HCT116 (cell line): ENCODE results near the gene PPM1B. TPM values are rescaled to one million over a fixed set of nuclear protein-coding genes. Genes with fewer than 3 reads are reported as not detected.
"Not testable (repeated sequence)": the region's sequence is repeated elsewhere in the genome, so short reads cannot be mapped to it uniquely, and the experiment has no call there.

Experiments
- ATAC-seq: fragments of 200-7000 bp; cut with Tn5 transposase; 2 replicates; pipeline ENCODE4 v1.9.1; 2020; ENCODE audit warnings: mild to moderate bottlenecking, moderate library complexity
- BruUV-seq: library from RNA; stranded (reverse); fragments of 400-500 nt; replicated peaks from 2 replicates; lab custom pipeline; 2021; lab: Mats Ljungman, UMichigan
- CTCF ChIA-PET: fragments of 300-600 bp; sonication (Branson Sonifier 250); formaldehyde crosslinking; loops from one replicate; lab custom pipeline; 2021; ENCODE audit warnings: antibody characterized with exemption; lab: Charles Lee
- POLR2A ChIA-PET: fragments of 300-600, 350-600 bp; sonication (Branson Sonifier 250); formaldehyde crosslinking; loops from one replicate; lab custom pipeline; 2021; ENCODE audit warnings: antibody characterized with exemption; lab: Charles Lee
- RAD21 ChIA-PET, 2 experiments: fragments of 300-600 bp; sonication (Branson Sonifier 250); formaldehyde crosslinking; loops; one replicate each; lab custom pipeline; 2023; ENCODE audit warnings: low total read pairs in 2 of 2; ENCODE audit not compliant: uncharacterized antibody in 2 of 2, unreplicated experiment in 2 of 2, low non-redundant PET in 1 of 2; lab: Charles Lee
- DNase-seq: peaks from one replicate; pipeline ENCODE4 v3.0.0-alpha.2; 2010; ENCODE audit warnings: low read depth, low spot score
- H2AFZ ChIP-seq: fragments of 200-600 bp; shearing (Covaris generic), sonication (generic); 2 replicates; pipeline ENCODE4 v1.6.1; 2017; ENCODE audit warnings: low read depth, mixed run types, mixed read lengths, antibody characterized with exemption, low read length; ENCODE audit not compliant: poor library complexity, severe bottlenecking
- H3K27ac ChIP-seq: 2 replicates; pipeline ENCODE4 v1.5.1; 2012; ENCODE audit warnings: low read depth, low read length
- H3K27me3 ChIP-seq: fragments of 200-600 bp; sonication (generic); 2 replicates; pipeline ENCODE4 v1.6.1; 2016; ENCODE audit warnings: mixed run types, low read length, mixed read lengths; ENCODE audit not compliant: insufficient read depth
- H3K36me3 ChIP-seq, 2 experiments: fragments of 200-500 bp in 1 of 2; fragments of 200-600 bp in 1 of 2; sonication (Bioruptor generic) in 1 of 2; sonication (generic) in 1 of 2; 2 replicates each; pipeline versions ENCODE4 v1.5.1 to v1.6.1; 2014 to 2016; ENCODE audit warnings: low read length in 2 of 2, inconsistent platforms in 1 of 2, mixed read lengths in 1 of 2, mixed run types in 1 of 2; ENCODE audit not compliant: insufficient read depth in 2 of 2, control insufficient read depth in 1 of 2
- H3K4me1 ChIP-seq, 2 experiments: fragments of 200-600 bp in 1 of 2; sonication (generic) in 1 of 2; 2 replicates each; pipeline versions ENCODE4 v1.5.1 to v1.6.1; 2012 to 2017; ENCODE audit warnings: low read length in 2 of 2, inconsistent platforms in 1 of 2, mild to moderate bottlenecking in 1 of 2, mixed read lengths in 1 of 2, mixed run types in 1 of 2, moderate library complexity in 1 of 2; ENCODE audit not compliant: insufficient read depth in 2 of 2, control insufficient read depth in 1 of 2
- H3K4me2 ChIP-seq: fragments of 200-600 bp; sonication (generic); 2 replicates; pipeline ENCODE4 v1.6.1; 2017; ENCODE audit warnings: mixed run types, low read length, mixed read lengths
- H3K4me3 ChIP-seq, 2 experiments: fragments of 200-600 bp in 1 of 2; sonication (generic) in 1 of 2; replicated peaks in 1 of 2; 2 replicates each; pipeline ENCODE4 v1.5.1; 2011 to 2016; ENCODE audit warnings: low read length in 2 of 2, control low read depth in 1 of 2, low read depth in 1 of 2, mild to moderate bottlenecking in 1 of 2, mixed read lengths in 1 of 2, mixed run types in 1 of 2
- H3K79me2 ChIP-seq: fragments of 200-600 bp; sonication (generic); 2 replicates; pipeline ENCODE4 v1.6.1; 2017; ENCODE audit warnings: mild to moderate bottlenecking, mixed run types, low read length, moderate library complexity, mixed read lengths; ENCODE audit not compliant: insufficient read depth
- H3K9ac ChIP-seq: fragments of 200-600 bp; sonication (generic); 2 replicates; pipeline ENCODE4 v1.6.1; 2016; ENCODE audit warnings: low read length, mixed read lengths
- H3K9me2 ChIP-seq: fragments of 200-600 bp; sonication (generic), shearing (Covaris generic); 2 replicates; pipeline ENCODE4 v1.6.1; 2017; ENCODE audit warnings: mixed run types, mild to moderate bottlenecking, moderate library complexity; ENCODE audit not compliant: insufficient read depth
- H3K9me3 ChIP-seq, 2 experiments: fragments of 200-500 bp in 1 of 2; fragments of 200-600 bp in 1 of 2; sonication (Bioruptor generic) in 1 of 2; sonication (generic) in 1 of 2; 2 replicates each; pipeline ENCODE4 v1.6.1; 2014 to 2017; ENCODE audit warnings: low read length in 2 of 2, mixed read lengths in 2 of 2, inconsistent platforms in 1 of 2, low read depth in 1 of 2, mild to moderate bottlenecking in 1 of 2, mixed run types in 1 of 2, moderate library complexity in 1 of 2; ENCODE audit not compliant: control insufficient read depth in 1 of 2, insufficient read depth in 1 of 2
- H4K20me1 ChIP-seq: fragments of 200-600 bp; sonication (generic), shearing (Covaris generic); 2 replicates; pipeline ENCODE4 v1.6.1; 2017; ENCODE audit warnings: mixed run types, mild to moderate bottlenecking, moderate library complexity; ENCODE audit not compliant: insufficient read depth
- CBX3 ChIP-seq: IDR thresholded peaks from 2 replicates; pipeline ENCODE4 v1.6.1; 2012; ENCODE audit warnings: low read depth
- EZH2phosphoT487 ChIP-seq: fragments of 200-600 bp; IDR thresholded peaks from 2 replicates; pipeline ENCODE4 v1.6.1; 2018; ENCODE audit warnings: antibody characterized with exemption, borderline replicate concordance
- POLR2A ChIP-seq: IDR thresholded peaks from 2 replicates; pipeline ENCODE4 v1.7.0; 2011; ENCODE audit warnings: borderline replicate concordance; ENCODE audit not compliant: insufficient read depth, insufficient read length; ENCODE audit errors: extremely low read depth
- RAD21 ChIP-seq: IDR thresholded peaks from 2 replicates; pipeline ENCODE4 v1.6.1; 2012; ENCODE audit warnings: low read depth, mild to moderate bottlenecking
- SIN3A ChIP-seq: IDR thresholded peaks from 2 replicates; pipeline ENCODE4 v1.6.1; 2012; ENCODE audit warnings: low read depth
- ZNF274 ChIP-seq: fragments of 200-500 bp; sonication (Bioruptor generic); IDR thresholded peaks from 2 replicates; pipeline ENCODE4 v1.6.1; 2014; ENCODE audit warnings: mild to moderate bottlenecking, low read depth, low read length, inconsistent platforms
- intact Hi-C: fragments of 100-400 bp; cut with micrococcal nuclease; formaldehyde crosslinking; loops from 2 replicates; pipeline ENCODE4 v1.10.0; 2022
- total RNA-seq: library from RNA; stranded (reverse); gene quantifications from one replicate; pipeline ENCODE4 v1.2.1, GENCODE V29; 2021; ENCODE audit not compliant: unreplicated experiment
- TF ChIP-seq, protein P1 (sequence below): IDR thresholded peaks from 2 replicates; pipeline ENCODE4 v1.6.1; 2012; ENCODE audit warnings: low read depth
- TF ChIP-seq, protein P2 (sequence below): IDR thresholded peaks from 2 replicates; pipeline ENCODE4 v1.6.1; 2012

PPM1B gene
- total RNA-seq, 1 experiment from 2014 or later, result 36.9 TPM

DNA sequence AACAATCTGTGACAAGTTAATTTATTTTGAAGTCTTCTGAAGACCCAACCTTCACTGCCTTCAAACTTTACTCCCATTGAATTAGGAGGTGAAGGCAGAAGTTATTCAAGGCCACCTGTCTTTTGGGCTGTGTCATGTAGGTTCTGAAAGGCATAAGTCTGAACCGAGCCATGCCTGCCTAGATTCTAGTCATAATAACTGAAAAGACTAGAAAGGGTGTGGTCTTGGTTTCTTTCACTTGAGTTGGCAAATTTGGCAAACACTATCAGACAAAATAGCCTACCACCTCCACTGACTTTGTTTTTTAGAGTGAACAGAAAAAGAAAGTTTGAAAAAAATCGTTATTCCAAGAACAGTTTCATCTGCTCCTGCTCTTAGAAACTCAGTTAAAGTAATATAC is 38.4 kb downstream of the PPM1B start:
- TF ChIP-seq EZH2phosphoT487 (no peak), SIN3A (no peak), RAD21 (no peak), POLR2A (no peak), CBX3 (no peak), ZNF274 (no peak)
- TF ChIP-seq, protein P1, sequence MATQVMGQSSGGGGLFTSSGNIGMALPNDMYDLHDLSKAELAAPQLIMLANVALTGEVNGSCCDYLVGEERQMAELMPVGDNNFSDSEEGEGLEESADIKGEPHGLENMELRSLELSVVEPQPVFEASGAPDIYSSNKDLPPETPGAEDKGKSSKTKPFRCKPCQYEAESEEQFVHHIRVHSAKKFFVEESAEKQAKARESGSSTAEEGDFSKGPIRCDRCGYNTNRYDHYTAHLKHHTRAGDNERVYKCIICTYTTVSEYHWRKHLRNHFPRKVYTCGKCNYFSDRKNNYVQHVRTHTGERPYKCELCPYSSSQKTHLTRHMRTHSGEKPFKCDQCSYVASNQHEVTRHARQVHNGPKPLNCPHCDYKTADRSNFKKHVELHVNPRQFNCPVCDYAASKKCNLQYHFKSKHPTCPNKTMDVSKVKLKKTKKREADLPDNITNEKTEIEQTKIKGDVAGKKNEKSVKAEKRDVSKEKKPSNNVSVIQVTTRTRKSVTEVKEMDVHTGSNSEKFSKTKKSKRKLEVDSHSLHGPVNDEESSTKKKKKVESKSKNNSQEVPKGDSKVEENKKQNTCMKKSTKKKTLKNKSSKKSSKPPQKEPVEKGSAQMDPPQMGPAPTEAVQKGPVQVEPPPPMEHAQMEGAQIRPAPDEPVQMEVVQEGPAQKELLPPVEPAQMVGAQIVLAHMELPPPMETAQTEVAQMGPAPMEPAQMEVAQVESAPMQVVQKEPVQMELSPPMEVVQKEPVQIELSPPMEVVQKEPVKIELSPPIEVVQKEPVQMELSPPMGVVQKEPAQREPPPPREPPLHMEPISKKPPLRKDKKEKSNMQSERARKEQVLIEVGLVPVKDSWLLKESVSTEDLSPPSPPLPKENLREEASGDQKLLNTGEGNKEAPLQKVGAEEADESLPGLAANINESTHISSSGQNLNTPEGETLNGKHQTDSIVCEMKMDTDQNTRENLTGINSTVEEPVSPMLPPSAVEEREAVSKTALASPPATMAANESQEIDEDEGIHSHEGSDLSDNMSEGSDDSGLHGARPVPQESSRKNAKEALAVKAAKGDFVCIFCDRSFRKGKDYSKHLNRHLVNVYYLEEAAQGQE, result no peak
- TF ChIP-seq, protein P2, sequence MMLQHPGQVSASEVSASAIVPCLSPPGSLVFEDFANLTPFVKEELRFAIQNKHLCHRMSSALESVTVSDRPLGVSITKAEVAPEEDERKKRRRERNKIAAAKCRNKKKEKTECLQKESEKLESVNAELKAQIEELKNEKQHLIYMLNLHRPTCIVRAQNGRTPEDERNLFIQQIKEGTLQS, result no peak
- POLR2A ChIA-PET, result no interaction called here

DNA sequence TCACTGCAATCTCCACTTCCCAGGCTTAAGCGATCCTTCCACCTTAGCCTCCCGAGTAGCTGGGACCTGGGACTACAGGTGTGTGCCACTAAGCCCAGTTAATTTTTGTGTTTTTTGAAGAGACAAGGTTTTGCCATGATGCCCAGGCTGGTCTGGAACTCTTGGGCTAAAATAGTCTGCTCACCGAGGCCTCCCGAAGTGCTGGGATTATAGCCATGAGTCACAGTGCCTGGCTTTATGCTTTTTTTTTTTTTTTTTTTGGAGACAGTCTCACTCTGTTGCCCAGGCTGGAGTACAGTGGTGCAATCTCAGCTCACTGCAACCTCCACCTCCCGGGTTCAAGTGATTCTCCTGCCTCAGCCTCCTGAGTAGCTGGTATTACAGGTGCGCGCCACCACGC is 39.0 kb downstream of the PPM1B start:
- POLR2A ChIA-PET, H2AFZ ChIP-seq, intact Hi-C loops, H3K36me3 ChIP-seq, H4K20me1 ChIP-seq, BruUV-seq, CTCF ChIA-PET, H3K27ac ChIP-seq, H3K4me2 ChIP-seq, H3K4me3 ChIP-seq, H3K9me3 ChIP-seq, H3K4me1 ChIP-seq, RAD21 ChIA-PET, H3K27me3 ChIP-seq, ATAC-seq, DNase-seq, H3K9me2 ChIP-seq, H3K9ac ChIP-seq: not testable (repeated sequence)
- H3K79me2 ChIP-seq, result peaks cover 54% of the 10 kb centered on the region

More for the DNA sequence above, 38.4 kb downstream of the PPM1B start:
- peaks cover 50% of the 10 kb centered on the region for H3K79me2 ChIP-seq
- CTCF ChIA-PET, result no interaction called here
- H3K4me2 ChIP-seq, result no peak overlapping the region
- RAD21 ChIA-PET, result no interaction called here
- no peaks in the 10 kb centered on the region for H3K27me3 ChIP-seq
- ATAC-seq (no peak), DNase-seq (no peak)
- H3K36me3 ChIP-seq, result peaks cover 0 to 10% of the 10 kb centered on the region in 2 experiments; a peak in 1 of 4 replicates
- H3K9me3 ChIP-seq, result no peaks in the 10 kb centered on the region
- H3K9ac ChIP-seq, result no peak overlapping the region
- intact Hi-C loops, result no loop called here
- H4K20me1 ChIP-seq, result no peaks in the 10 kb centered on the region
- H3K4me1 ChIP-seq, result peaks cover 0 to 3% of the 10 kb centered on the region in 2 experiments; a peak in 1 of 4 replicates
- no peaks in the 10 kb centered on the region for H3K9me2 ChIP-seq
- H3K4me3 ChIP-seq, result no peak overlapping the region
- H2AFZ ChIP-seq, result no peak overlapping the region
- H3K27ac ChIP-seq, result no peak overlapping the region
- no TSS peak for BruUV-seq
